H9 (cell line): ENCODE results near the gene LCNL1. TPM values are rescaled to one million over a fixed set of nuclear protein-coding genes. Genes with fewer than 3 reads are reported as not detected.

ENCODE experiments used
- DNase-seq: peaks from one replicate; pipeline ENCODE4 v3.0.0-alpha.2; 2017
- H2AFZ ChIP-seq: one replicate; pipeline ENCODE4 v1.6.1; 2013; ENCODE audit warnings: mild to moderate bottlenecking, low read length, control low read depth, moderate library complexity
- H2AK5ac ChIP-seq: 2 replicates; pipeline ENCODE4 v1.6.1; 2013; ENCODE audit warnings: low read length, control low read depth, mixed read lengths; ENCODE audit not compliant: insufficient read length
- H2BK120ac ChIP-seq: one replicate; pipeline ENCODE4 v1.6.1; 2013; ENCODE audit warnings: low read depth, mild to moderate bottlenecking, low read length, control low read depth, inconsistent platforms; ENCODE audit not compliant: poor library complexity, severe bottlenecking
- H2BK12ac ChIP-seq: 2 replicates; pipeline ENCODE4 v1.6.1; 2013; ENCODE audit warnings: low read length, control low read depth, mixed read lengths, low read depth; ENCODE audit not compliant: insufficient read length
- H2BK15ac ChIP-seq: 2 replicates; pipeline ENCODE4 v1.6.1; 2013; ENCODE audit warnings: low read depth, low read length, control low read depth
- H2BK20ac ChIP-seq: one replicate; pipeline ENCODE4 v1.6.1; 2013; ENCODE audit warnings: low read depth, mild to moderate bottlenecking, low read length, control low read depth, inconsistent platforms; ENCODE audit not compliant: poor library complexity, severe bottlenecking
- H2BK5ac ChIP-seq: 2 replicates; pipeline ENCODE4 v1.6.1; 2013; ENCODE audit warnings: low read length, control low read depth, mixed read lengths; ENCODE audit not compliant: insufficient read length
- H3K14ac ChIP-seq: 2 replicates; pipeline ENCODE4 v1.6.1; 2013; ENCODE audit warnings: low read length, control low read depth; ENCODE audit not compliant: insufficient read depth
- H3K18ac ChIP-seq: 2 replicates; pipeline ENCODE4 v1.6.1; 2013; ENCODE audit warnings: low read depth, mild to moderate bottlenecking, mixed read lengths, low read length, control low read depth; ENCODE audit not compliant: insufficient read length
- H3K23ac ChIP-seq: 2 replicates; pipeline ENCODE4 v1.6.1; 2013; ENCODE audit warnings: low read length, control low read depth, mixed read lengths, low read depth; ENCODE audit not compliant: insufficient read length
- H3K23me2 ChIP-seq: 2 replicates; pipeline ENCODE4 v1.6.1; 2013; ENCODE audit warnings: low read depth, mild to moderate bottlenecking, mixed read lengths, low read length, control low read depth; ENCODE audit not compliant: insufficient read length, poor library complexity, severe bottlenecking
- H3K27ac ChIP-seq: 2 replicates; pipeline ENCODE4 v1.5.1; 2013; ENCODE audit warnings: low read length, control low read depth, mixed read lengths, low read depth; ENCODE audit not compliant: insufficient read length
- H3K27me3 ChIP-seq: 2 replicates; pipeline ENCODE4 v1.6.1; 2013; ENCODE audit warnings: low read length, control low read depth, inconsistent platforms; ENCODE audit not compliant: insufficient read depth
- H3K4ac ChIP-seq: 2 replicates; pipeline ENCODE4 v1.6.1; 2013; ENCODE audit warnings: low read depth, mild to moderate bottlenecking, control low read depth, inconsistent platforms, low read length, moderate library complexity
- H3K4me1 ChIP-seq: 2 replicates; pipeline ENCODE4 v1.6.1; 2013; ENCODE audit warnings: low read length, control low read depth, inconsistent platforms; ENCODE audit not compliant: insufficient read depth
- H3K4me2 ChIP-seq: 2 replicates; pipeline ENCODE4 v1.6.1; 2013; ENCODE audit warnings: low read length, control low read depth, mixed read lengths; ENCODE audit not compliant: insufficient read length, insufficient read depth
- H3K56ac ChIP-seq: 2 replicates; pipeline ENCODE4 v1.6.1; 2013; ENCODE audit warnings: low read depth, mild to moderate bottlenecking, mixed read lengths, low read length, control low read depth; ENCODE audit not compliant: insufficient read length
- H3K79me1 ChIP-seq: 2 replicates; pipeline ENCODE4 v1.6.1; 2013; ENCODE audit warnings: low read depth, mild to moderate bottlenecking, moderate library complexity, low read length, control low read depth, inconsistent platforms; ENCODE audit not compliant: insufficient read depth, poor library complexity, severe bottlenecking
- H3K79me2 ChIP-seq: 2 replicates; pipeline ENCODE4 v1.6.1; 2013; ENCODE audit warnings: low read length, control low read depth, inconsistent platforms; ENCODE audit not compliant: insufficient read depth
- H3K9ac ChIP-seq: 2 replicates; pipeline ENCODE4 v1.6.1; 2013; ENCODE audit warnings: low read length, control low read depth, mixed read lengths; ENCODE audit not compliant: insufficient read length; ENCODE audit errors: extremely low read depth
- H3K9me3 ChIP-seq: one replicate; pipeline ENCODE4 v1.6.1; 2013; ENCODE audit warnings: low read depth, low read length, inconsistent platforms; ENCODE audit not compliant: control insufficient read depth
- H3T11ph ChIP-seq: one replicate; pipeline ENCODE4 v1.6.1; 2013; ENCODE audit warnings: mild to moderate bottlenecking, low read length, control low read depth, inconsistent platforms
- H4K20me1 ChIP-seq: one replicate; pipeline ENCODE4 v1.6.1; 2013; ENCODE audit not compliant: control insufficient read depth, insufficient read length, insufficient read depth
- H4K5ac ChIP-seq: 2 replicates; pipeline ENCODE4 v1.6.1; 2013; ENCODE audit warnings: low read depth, mild to moderate bottlenecking, mixed read lengths, low read length, control low read depth; ENCODE audit not compliant: insufficient read length
- H4K8ac ChIP-seq: replicated peaks from 2 replicates; pipeline ENCODE4 v1.6.1; 2013; ENCODE audit warnings: low read length, control low read depth, mixed read lengths, low read depth; ENCODE audit not compliant: insufficient read length
- H4K91ac ChIP-seq: 2 replicates; pipeline ENCODE4 v1.6.1; 2013; ENCODE audit warnings: low read depth, mild to moderate bottlenecking, moderate library complexity, mixed read lengths, low read length, control low read depth; ENCODE audit not compliant: insufficient read length
- H3K27ac Mint-ChIP-seq, 3 experiments: 2 replicates in 2 of 3; 3 replicates in 1 of 3; pipeline ENCODE4 v1.8.0; 2020 to 2021; ENCODE audit warnings: mixed read lengths in 3 of 3, mild to moderate bottlenecking in 1 of 3, moderate library complexity in 1 of 3
- H3K27me3 Mint-ChIP-seq: 2 replicates; pipeline ENCODE4 v1.8.0; 2021; ENCODE audit warnings: low read depth, mild to moderate bottlenecking, moderate library complexity, mixed read lengths
- H3K36me3 Mint-ChIP-seq, 3 experiments: 2 replicates in 2 of 3; 3 replicates in 1 of 3; pipeline ENCODE4 v1.8.0; 2020 to 2021; ENCODE audit warnings: low read depth in 3 of 3, mixed read lengths in 3 of 3; ENCODE audit not compliant: insufficient read depth in 1 of 3
- H3K4me1 Mint-ChIP-seq, 2 experiments: 2 replicates each; pipeline ENCODE4 v1.8.0; 2020; ENCODE audit warnings: mixed read lengths in 2 of 2
- H3K4me3 Mint-ChIP-seq, 2 experiments: 2 replicates in 1 of 2; 3 replicates in 1 of 2; pipeline ENCODE4 v1.8.0; 2020 to 2021; ENCODE audit warnings: mild to moderate bottlenecking in 2 of 2, mixed read lengths in 2 of 2, moderate library complexity in 1 of 2
- H3K9me3 Mint-ChIP-seq, 2 experiments: 2 replicates in 1 of 2; 3 replicates in 1 of 2; pipeline ENCODE4 v1.8.0; 2020; ENCODE audit warnings: mild to moderate bottlenecking in 2 of 2, mixed read lengths in 2 of 2, moderate library complexity in 1 of 2
- CTCF ChIP-seq: fragments of 200-600 bp; sonication (generic); conservative IDR thresholded peaks from 3 replicates; pipeline ENCODE4 v1.8.0; 2021; ENCODE audit warnings: antibody characterized with exemption, mild to moderate bottlenecking
- WGBS: extraction: QIAGEN DNeasy Blood & Tissue Kit; methylation state at CpG from one replicate; pipeline ENCODE4 v1.1.7; 2013; ENCODE audit warnings: missing lambda C conversion rate, low lambda C conversion rate, mixed read lengths; ENCODE audit not compliant: insufficient read length; ENCODE audit errors: extremely low coverage; 5-methylcytosine and 5-hydroxymethylcytosine counted together
- total RNA-seq: library from RNA; stranded (reverse); gene quantifications from 2 replicates; pipeline ENCODE4 v1.2.1, GENCODE V29; 2021

LCNL1 gene
- total RNA-seq, 1 experiment from 2014 or later: 0.20 TPM

GRCh38 chr9:136939431-136939995 is 43.3 kb upstream of the LCNL1 start:
- Histone ChIP-seq H3K23ac (no peak overlapping the region), H2BK15ac (no peak overlapping the region), H2BK5ac (no peak overlapping the region), H3K18ac (no peak overlapping the region), H2AK5ac (no peak overlapping the region), H3K56ac (no peak overlapping the region), H2AFZ (no peak overlapping the region), H4K8ac (no peak overlapping the region), H3K9me3 (no peaks in the 10 kb centered on the region), H4K5ac (no peak overlapping the region), H2BK12ac (no peak overlapping the region), H3K79me2 (no peaks in the 10 kb centered on the region), H3K79me1 (no peaks in the 10 kb centered on the region), H3K27ac (no peak overlapping the region), H3K23me2 (peaks cover 3% of the 10 kb centered on the region), H3T11ph (no peak overlapping the region), H3K4me2 (no peak overlapping the region), H3K14ac (no peak overlapping the region), H2BK20ac (no peak overlapping the region), H4K20me1 (no peaks in the 10 kb centered on the region), H2BK120ac (no peak overlapping the region), H4K91ac (no peak overlapping the region), H3K4me1 (no peaks in the 10 kb centered on the region), H3K27me3 (no peaks in the 10 kb centered on the region), H3K4ac (no peak overlapping the region), H3K9ac (no peak overlapping the region)
- Mint-ChIP-seq H3K27me3 (peaks cover 3% of the 10 kb centered on the region; the same call in 1 of the 2 replicates), H3K4me3 (no peak overlapping the region), H3K27ac (peak overlapping the region in 2 of 3 experiments; percentile 34 to 49; a peak in 4 of 7 replicates), H3K4me1 (peaks cover 5 to 7% of the 10 kb centered on the region in 2 experiments), H3K36me3 (peaks cover 6 to 64% (median 41%) of the 10 kb centered on the region in 3 experiments; a peak in 5 of 7 replicates), H3K9me3 (no peaks in the 10 kb centered on the region)
- no peak for DNase-seq
- no peak for TF ChIP-seq CTCF
- WGBS: no CpG with 5 or more reads among the region's 28 CpGs
